ENCODE results near the gene BAG2.

- TF ChIP-seq, protein P1, sequence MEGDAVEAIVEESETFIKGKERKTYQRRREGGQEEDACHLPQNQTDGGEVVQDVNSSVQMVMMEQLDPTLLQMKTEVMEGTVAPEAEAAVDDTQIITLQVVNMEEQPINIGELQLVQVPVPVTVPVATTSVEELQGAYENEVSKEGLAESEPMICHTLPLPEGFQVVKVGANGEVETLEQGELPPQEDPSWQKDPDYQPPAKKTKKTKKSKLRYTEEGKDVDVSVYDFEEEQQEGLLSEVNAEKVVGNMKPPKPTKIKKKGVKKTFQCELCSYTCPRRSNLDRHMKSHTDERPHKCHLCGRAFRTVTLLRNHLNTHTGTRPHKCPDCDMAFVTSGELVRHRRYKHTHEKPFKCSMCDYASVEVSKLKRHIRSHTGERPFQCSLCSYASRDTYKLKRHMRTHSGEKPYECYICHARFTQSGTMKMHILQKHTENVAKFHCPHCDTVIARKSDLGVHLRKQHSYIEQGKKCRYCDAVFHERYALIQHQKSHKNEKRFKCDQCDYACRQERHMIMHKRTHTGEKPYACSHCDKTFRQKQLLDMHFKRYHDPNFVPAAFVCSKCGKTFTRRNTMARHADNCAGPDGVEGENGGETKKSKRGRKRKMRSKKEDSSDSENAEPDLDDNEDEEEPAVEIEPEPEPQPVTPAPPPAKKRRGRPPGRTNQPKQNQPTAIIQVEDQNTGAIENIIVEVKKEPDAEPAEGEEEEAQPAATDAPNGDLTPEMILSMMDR (conservative IDR thresholded peaks at IDR 0.05; ENCODE audit: low read depth, low read length) = no peak
- TF ChIP-seq EZH2 (IDR thresholded peaks at IDR 0.05; ENCODE audit: low read length, unreplicated experiment) (no peak), EZH2phosphoT487 (IDR thresholded peaks at IDR 0.05; ENCODE audit: borderline replicate concordance, low read length) (no peak)
These were observed 48.1 kb downstream of the BAG2 start for GRCh38 chr6:57220083-57220703.
